ENCODE measurements around the gene GRK2. TPM values are rescaled to one million over a fixed set of nuclear protein-coding genes. Genes with fewer than 3 reads are reported as not detected.

Gene GRK2
- polyA plus RNA-seq, 1 donor (not counting 4 experiments of a cell fraction or from before 2014, with no cell fraction given) = 21.1 TPM

DNA sequence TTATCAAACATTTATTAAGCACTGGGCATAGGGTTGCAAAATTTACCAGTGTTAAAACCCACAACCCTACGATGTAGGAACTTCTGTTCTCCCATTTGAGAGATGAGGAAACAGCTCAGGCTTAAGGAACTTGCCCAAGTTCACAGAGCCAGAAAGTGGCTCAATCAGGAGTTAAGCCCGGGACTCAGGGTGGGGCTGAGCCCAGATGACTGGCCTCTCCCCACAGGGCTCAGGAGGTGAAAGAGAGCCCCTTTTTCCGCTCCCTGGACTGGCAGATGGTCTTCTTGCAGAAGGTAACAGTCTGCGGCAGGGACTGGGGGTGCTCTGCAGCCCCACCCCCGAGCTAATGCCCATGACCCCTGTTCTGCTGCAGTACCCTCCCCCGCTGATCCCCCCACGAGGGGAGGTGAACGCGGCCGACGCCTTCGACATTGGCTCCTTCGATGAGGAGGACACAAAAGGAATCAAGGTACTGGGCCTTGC is 17.2 kb downstream of the GRK2 start:
- H2AFZ ChIP-seq (ENCODE audit: control insufficient read depth, low read length) = no peak overlapping the region
- H3K4me3 ChIP-seq (ENCODE audit: control insufficient read depth in 2 of 3, extremely low read depth in 1 of 3, insufficient read depth in 2 of 3, low read depth in 1 of 3, low read length in 3 of 3) = no peak overlapping the region
- H3K9ac ChIP-seq (ENCODE audit: control insufficient read depth, extremely low read depth, insufficient read depth, low read length) = no peak overlapping the region
- H3K27me3 ChIP-seq (ENCODE audit: control insufficient read depth, extremely low read depth, insufficient read depth, low read length) = no peaks in the 10 kb centered on the region
- H3K27ac ChIP-seq (ENCODE audit: control insufficient read depth, insufficient read depth, low read length) = no peak overlapping the region
- H3K4me1 ChIP-seq (ENCODE audit: control insufficient read depth, extremely low read depth, insufficient read depth, low read length) = peaks cover 7% of the 10 kb centered on the region
- H3K9me3 ChIP-seq (ENCODE audit: control insufficient read depth, low read depth, low read length) = no peaks in the 10 kb centered on the region
- no peak overlapping the region for H3K4me2 ChIP-seq (ENCODE audit: control insufficient read depth, extremely low read depth, insufficient read depth, low read depth, low read length)
- H3K9me1 ChIP-seq (ENCODE audit: control insufficient read depth, extremely low read depth, insufficient read depth, low read length) = no peaks in the 10 kb centered on the region
- TF ChIP-seq, protein P1, sequence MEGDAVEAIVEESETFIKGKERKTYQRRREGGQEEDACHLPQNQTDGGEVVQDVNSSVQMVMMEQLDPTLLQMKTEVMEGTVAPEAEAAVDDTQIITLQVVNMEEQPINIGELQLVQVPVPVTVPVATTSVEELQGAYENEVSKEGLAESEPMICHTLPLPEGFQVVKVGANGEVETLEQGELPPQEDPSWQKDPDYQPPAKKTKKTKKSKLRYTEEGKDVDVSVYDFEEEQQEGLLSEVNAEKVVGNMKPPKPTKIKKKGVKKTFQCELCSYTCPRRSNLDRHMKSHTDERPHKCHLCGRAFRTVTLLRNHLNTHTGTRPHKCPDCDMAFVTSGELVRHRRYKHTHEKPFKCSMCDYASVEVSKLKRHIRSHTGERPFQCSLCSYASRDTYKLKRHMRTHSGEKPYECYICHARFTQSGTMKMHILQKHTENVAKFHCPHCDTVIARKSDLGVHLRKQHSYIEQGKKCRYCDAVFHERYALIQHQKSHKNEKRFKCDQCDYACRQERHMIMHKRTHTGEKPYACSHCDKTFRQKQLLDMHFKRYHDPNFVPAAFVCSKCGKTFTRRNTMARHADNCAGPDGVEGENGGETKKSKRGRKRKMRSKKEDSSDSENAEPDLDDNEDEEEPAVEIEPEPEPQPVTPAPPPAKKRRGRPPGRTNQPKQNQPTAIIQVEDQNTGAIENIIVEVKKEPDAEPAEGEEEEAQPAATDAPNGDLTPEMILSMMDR (optimal IDR thresholded peaks at IDR 0.05 in 1 of 3, IDR thresholded peaks at IDR 0.05 in 1 of 3, conservative IDR thresholded peaks at IDR 0.05 in 1 of 3; ENCODE audit: extremely low read depth in 1 of 3, insufficient read depth in 2 of 3, low read length in 3 of 3) = no peak
- TF ChIP-seq EZH2 (IDR thresholded peaks at IDR 0.05; ENCODE audit: low read length) = no peak
- DNase-seq (ENCODE audit: low read depth, low spot score) = no peak
- no peaks in the 10 kb centered on the region for H4K20me1 ChIP-seq (ENCODE audit: control insufficient read depth, extremely low read depth, insufficient read depth, low read length)
- H3K79me2 ChIP-seq (ENCODE audit: control insufficient read depth, insufficient read depth, low read length) = peaks cover under 1% of the 10 kb centered on the region
- FAIRE-seq = no peak
- dilution Hi-C loops (cut with MboI; ENCODE audit: extremely low pct_ligation_motif_present, low sequenced_read_pairs) = no loop called here
- peaks cover 46 to 55% of the 10 kb centered on the region in 2 experiments for H3K36me3 ChIP-seq (ENCODE audit: control insufficient read depth in 2 of 2, extremely low read depth in 1 of 2, insufficient read depth in 2 of 2, low read length in 2 of 2)

DNA sequence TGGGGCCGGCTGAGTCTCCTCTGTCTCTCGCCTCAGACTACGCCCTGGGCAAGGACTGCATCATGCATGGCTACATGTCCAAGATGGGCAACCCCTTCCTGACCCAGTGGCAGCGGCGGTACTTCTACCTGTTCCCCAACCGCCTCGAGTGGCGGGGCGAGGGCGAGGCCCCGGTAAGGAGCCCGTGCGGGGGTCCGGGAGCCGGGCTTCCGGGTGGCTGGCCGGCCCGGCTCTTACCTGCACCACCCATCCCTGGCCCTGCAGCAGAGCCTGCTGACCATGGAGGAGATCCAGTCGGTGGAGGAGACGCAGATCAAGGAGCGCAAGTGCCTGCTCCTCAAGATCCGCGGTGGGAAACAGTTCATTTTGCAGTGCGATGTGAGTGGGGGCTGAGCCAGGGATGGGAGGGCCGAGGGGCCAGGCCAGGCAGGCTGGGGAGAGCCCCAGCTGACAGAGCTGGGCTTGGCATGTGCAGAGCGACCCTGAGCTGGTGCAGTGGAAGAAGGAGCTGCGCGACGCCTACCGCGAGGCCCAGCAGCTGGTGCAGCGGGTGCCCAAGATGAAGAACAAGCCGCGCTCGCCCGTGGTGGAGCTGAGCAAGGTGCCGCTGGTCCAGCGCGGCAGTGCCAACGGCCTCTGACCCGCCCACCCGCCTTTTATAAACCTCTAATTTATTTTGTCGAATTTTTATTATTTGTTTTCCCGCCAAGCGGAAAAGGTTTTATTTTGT is 18.7 kb downstream of the GRK2 start:
- no peak for FAIRE-seq
- H3K9me3 ChIP-seq (ENCODE audit: control insufficient read depth, low read depth, low read length) = no peaks in the 10 kb centered on the region

More for the DNA sequence above, 18.7 kb downstream of the GRK2 start:
- H3K4me2 ChIP-seq (ENCODE audit: control insufficient read depth, extremely low read depth, insufficient read depth, low read depth, low read length) = no peak overlapping the region
- dilution Hi-C loops (cut with MboI; ENCODE audit: extremely low pct_ligation_motif_present, low sequenced_read_pairs) = no loop called here
- no peak overlapping the region for H3K4me3 ChIP-seq (ENCODE audit: control insufficient read depth in 2 of 3, extremely low read depth in 1 of 3, insufficient read depth in 2 of 3, low read depth in 1 of 3, low read length in 3 of 3)
- no peak overlapping the region for H2AFZ ChIP-seq (ENCODE audit: control insufficient read depth, low read length)
- no peak for DNase-seq (ENCODE audit: low read depth, low spot score)
- H3K4me1 ChIP-seq (ENCODE audit: control insufficient read depth, extremely low read depth, insufficient read depth, low read length) = peaks cover 9% of the 10 kb centered on the region
- H3K27ac ChIP-seq (ENCODE audit: control insufficient read depth, insufficient read depth, low read length) = no peak overlapping the region
- no peak overlapping the region for H3K9ac ChIP-seq (ENCODE audit: control insufficient read depth, extremely low read depth, insufficient read depth, low read length)
- TF ChIP-seq EZH2 (IDR thresholded peaks at IDR 0.05; ENCODE audit: low read length) = no peak
- TF ChIP-seq, protein P1 (optimal IDR thresholded peaks at IDR 0.05 in 1 of 3, IDR thresholded peaks at IDR 0.05 in 1 of 3, conservative IDR thresholded peaks at IDR 0.05 in 1 of 3; ENCODE audit: extremely low read depth in 1 of 3, insufficient read depth in 2 of 3, low read length in 3 of 3) = no peak
- H3K27me3 ChIP-seq (ENCODE audit: control insufficient read depth, extremely low read depth, insufficient read depth, low read length) = no peaks in the 10 kb centered on the region
- peaks cover 5% of the 10 kb centered on the region for H3K79me2 ChIP-seq (ENCODE audit: control insufficient read depth, insufficient read depth, low read length)
- H3K9me1 ChIP-seq (ENCODE audit: control insufficient read depth, extremely low read depth, insufficient read depth, low read length) = no peaks in the 10 kb centered on the region
- peaks cover 41 to 46% of the 10 kb centered on the region in 2 experiments for H3K36me3 ChIP-seq (ENCODE audit: control insufficient read depth in 2 of 2, extremely low read depth in 1 of 2, insufficient read depth in 2 of 2, low read length in 2 of 2)
- H4K20me1 ChIP-seq (ENCODE audit: control insufficient read depth, extremely low read depth, insufficient read depth, low read length) = no peaks in the 10 kb centered on the region

Measured in keratinocyte (primary cell).